GM23248 (cell line): ENCODE data around the gene SLX4IP. TPM values are rescaled to one million over a fixed set of nuclear protein-coding genes. Genes with fewer than 3 reads are reported as not detected.

Source experiments
- DNase-seq: peaks from one replicate; pipeline ENCODE4 v3.0.0-alpha.2; 2015
- H2AFZ ChIP-seq: fragments of 200-600 bp; sonication (generic); 2 replicates; pipeline ENCODE4 v1.6.1; 2016; ENCODE audit warnings: antibody characterized with exemption
- H3F3A ChIP-seq: fragments of 200-600 bp; sonication (generic); 2 replicates; pipeline ENCODE4 v1.6.1; 2016; ENCODE audit warnings: mild to moderate bottlenecking, antibody characterized with exemption, mixed run types; ENCODE audit not compliant: insufficient read depth
- H3K27ac ChIP-seq: fragments of 200-600 bp; sonication (generic); 2 replicates; pipeline ENCODE4 v1.5.1; 2016; ENCODE audit warnings: mild to moderate bottlenecking
- H3K27me3 ChIP-seq: fragments of 200-600 bp; sonication (generic); replicated peaks from 2 replicates; pipeline ENCODE4 v1.6.1; 2016; ENCODE audit warnings: mild to moderate bottlenecking; ENCODE audit not compliant: insufficient read depth
- H3K36me3 ChIP-seq: fragments of 200-600 bp; sonication (generic); 2 replicates; pipeline ENCODE4 v1.6.1; 2016; ENCODE audit warnings: low read depth, mild to moderate bottlenecking
- H3K4me1 ChIP-seq: fragments of 200-600 bp; sonication (generic); 2 replicates; pipeline ENCODE4 v1.6.1; 2016; ENCODE audit warnings: mild to moderate bottlenecking; ENCODE audit not compliant: insufficient read depth
- H3K4me2 ChIP-seq: fragments of 200-600 bp; sonication (generic); one replicate; pipeline ENCODE4 v1.6.1; 2016; ENCODE audit warnings: mild to moderate bottlenecking; ENCODE audit not compliant: unreplicated experiment
- H3K4me3 ChIP-seq: fragments of 200-600 bp; sonication (generic); 2 replicates; pipeline ENCODE4 v1.5.1; 2016; ENCODE audit warnings: mild to moderate bottlenecking
- H3K79me2 ChIP-seq: fragments of 200-600 bp; sonication (generic); 2 replicates; pipeline ENCODE4 v1.6.1; 2016; ENCODE audit warnings: mild to moderate bottlenecking; ENCODE audit not compliant: insufficient read depth
- H3K9ac ChIP-seq: fragments of 200-600 bp; sonication (generic); 2 replicates; pipeline ENCODE4 v1.6.1; 2016; ENCODE audit warnings: mild to moderate bottlenecking
- H3K9me2 ChIP-seq: fragments of 200-600 bp; sonication (generic); 2 replicates; pipeline ENCODE4 v1.6.1; 2016; ENCODE audit warnings: mixed run types, mild to moderate bottlenecking, moderate library complexity; ENCODE audit not compliant: insufficient read depth
- H3K9me3 ChIP-seq: fragments of 200-600 bp; sonication (generic); one replicate; pipeline ENCODE4 v1.6.1; 2017; ENCODE audit warnings: low read depth
- H4K20me1 ChIP-seq: fragments of 200-600 bp; sonication (generic); 2 replicates; pipeline ENCODE4 v1.6.0; 2016; ENCODE audit not compliant: insufficient read depth
- EZH2 ChIP-seq: fragments of 200-600 bp; sonication (generic); IDR thresholded peaks from 2 replicates; pipeline ENCODE4 v1.6.1; 2018; ENCODE audit warnings: antibody characterized with exemption, mild to moderate bottlenecking; ENCODE audit not compliant: insufficient read depth, poor library complexity, severe bottlenecking
- EZH2phosphoT487 ChIP-seq: fragments of 200-600 bp; sonication (generic); IDR thresholded peaks from 2 replicates; pipeline ENCODE4 v1.6.1; 2018; ENCODE audit warnings: antibody characterized with exemption, moderate library complexity, mild to moderate bottlenecking, low read depth; ENCODE audit not compliant: insufficient read depth
- WGBS, 2 experiments: methylation state at CpG; one replicate each; pipeline ENCODE4 v1.1.6; 2015 to 2017; ENCODE audit warnings: low lambda C conversion rate in 2 of 2, low coverage in 1 of 2; ENCODE audit errors: missing lambda C conversion rate in 2 of 2; 5-methylcytosine and 5-hydroxymethylcytosine counted together
- in situ Hi-C: fragments of 300-500 bp; cut with MboI; formaldehyde crosslinking; loops from 2 replicates; pipeline ENCODE4 v1.15.0; 2020
- polyA plus RNA-seq: library from polyadenylated mRNA; unstranded; fragments of >200 nt; fragmentation: Nextera tagmentation; extraction: Ambion mirVana; gene quantifications from 2 replicates; pipeline ENCODE4 v1.2.1, GENCODE V29; 2016
- total RNA-seq: library from RNA; depleted of rRNA; stranded (reverse); fragments of >200 nt; shearing (Covaris generic); gene quantifications from 2 replicates; pipeline ENCODE4 v1.2.3, GENCODE V29; 2014

The SLX4IP gene
- total and polyA plus RNA-seq, 2 experiments from 2014 or later, result 3.7 to 3.9 TPM

DNA sequence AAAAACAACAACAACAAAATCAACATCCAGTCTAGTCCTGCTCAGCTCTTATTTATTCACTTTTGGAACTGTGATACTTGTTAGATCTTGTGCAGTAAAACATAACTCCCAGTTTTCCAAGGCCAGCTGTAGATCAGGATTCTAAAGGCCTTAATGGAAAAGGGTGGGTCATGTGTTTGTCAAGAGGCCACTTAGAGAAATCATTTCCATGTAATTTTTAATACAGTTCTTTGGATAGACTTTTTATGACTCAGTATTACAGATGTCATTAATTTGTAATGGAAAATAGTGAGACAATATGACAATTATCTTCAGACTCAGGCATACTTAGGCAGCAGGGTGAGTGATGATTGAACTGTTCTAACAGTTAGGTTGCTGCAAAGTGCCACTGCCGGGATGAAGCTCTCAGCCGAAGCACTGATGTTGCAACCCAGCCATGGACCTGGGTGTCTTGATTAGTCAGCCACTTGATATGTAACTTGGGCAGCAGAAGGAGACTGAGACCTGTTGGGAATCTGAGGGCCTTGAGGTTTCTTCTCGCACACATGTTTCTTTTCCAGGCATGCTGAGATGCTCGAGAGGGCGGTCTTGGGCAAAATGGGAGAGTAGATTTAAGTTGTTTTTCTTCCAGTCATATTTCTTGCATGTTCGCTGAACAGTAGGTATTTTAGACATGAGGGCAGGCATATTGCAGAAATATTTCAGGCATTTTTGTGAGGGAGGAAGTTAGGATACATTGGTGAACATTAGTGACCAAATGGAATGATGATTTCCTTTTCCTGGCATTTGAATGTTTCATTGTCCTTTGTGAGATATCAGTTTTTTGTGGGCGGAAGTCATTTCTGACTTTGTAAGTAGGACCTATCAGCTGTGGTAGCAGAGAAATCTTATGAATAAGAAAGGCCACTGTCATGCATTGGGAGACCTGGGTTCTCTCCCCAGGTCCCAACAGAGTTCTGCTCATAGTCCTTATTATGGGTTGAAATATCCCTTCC lies 52.3 kb downstream of the SLX4IP start:
- no peaks in the 10 kb centered on the region for H3K27me3 ChIP-seq
- no peak overlapping the region for H3K4me2 ChIP-seq
- no peak overlapping the region for H2AFZ ChIP-seq
- 51 to 57% methylated on average over 7 of the region's 7 CpGs for WGBS, 2 experiments
- no peak for TF ChIP-seq EZH2
- peaks cover 6% of the 10 kb centered on the region; the same call in 1 of the 2 replicates for H3K4me1 ChIP-seq
- H3K79me2 ChIP-seq, result no peaks in the 10 kb centered on the region
- H3K4me3 ChIP-seq, result no peak overlapping the region
- in situ Hi-C loops, result no loop called here
- H3K27ac ChIP-seq, result peak overlapping the region; percentile 4; the same call in 1 of the 2 replicates
- no peaks in the 10 kb centered on the region for H3K9me2 ChIP-seq
- peaks cover 23% of the 10 kb centered on the region for H3F3A ChIP-seq
- peak; percentile 61 for DNase-seq
- H3K9me3 ChIP-seq, result no peaks in the 10 kb centered on the region
- H4K20me1 ChIP-seq, result no peaks in the 10 kb centered on the region
- no peaks in the 10 kb centered on the region for H3K36me3 ChIP-seq
- no peak overlapping the region for H3K9ac ChIP-seq

DNA sequence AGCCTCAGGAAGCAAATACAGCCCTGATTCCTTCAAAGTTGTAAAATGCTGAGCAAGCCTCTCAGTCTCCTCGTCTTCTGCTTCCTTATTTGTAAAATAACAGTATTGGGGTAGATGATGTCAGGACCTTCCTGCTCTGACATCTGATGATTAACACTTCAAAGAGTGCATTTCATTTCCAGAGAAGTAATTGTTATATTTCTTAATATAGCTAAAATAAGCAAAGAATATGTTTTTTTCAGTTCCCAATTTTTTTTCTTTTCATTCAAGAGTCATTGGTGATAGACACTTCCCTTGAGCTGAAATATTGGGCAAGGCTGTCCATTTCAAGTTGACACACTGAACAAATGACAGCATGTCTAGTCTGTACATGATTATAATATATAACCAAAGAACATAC lies 53.4 kb downstream of the SLX4IP start:
- Histone ChIP-seq H3K27me3 (no peaks in the 10 kb centered on the region), H2AFZ (no peak overlapping the region), H3K9me3 (no peaks in the 10 kb centered on the region), H3K27ac (no peak overlapping the region), H3K9ac (no peak overlapping the region), H3K79me2 (no peaks in the 10 kb centered on the region), H3K4me2 (no peak overlapping the region), H3F3A (peaks cover 23% of the 10 kb centered on the region), H3K4me3 (no peak overlapping the region), H3K9me2 (no peaks in the 10 kb centered on the region), H4K20me1 (no peaks in the 10 kb centered on the region), H3K4me1 (peaks cover 9% of the 10 kb centered on the region; the same call in 1 of the 2 replicates), H3K36me3 (no peaks in the 10 kb centered on the region)
- TF ChIP-seq EZH2 (no peak), EZH2phosphoT487 (no peak)
- DNase-seq, result no peak
- 96 to 97% methylated on average over 1 of the region's 1 CpG for WGBS, 2 experiments
- in situ Hi-C loops, result no loop called here

DNA sequence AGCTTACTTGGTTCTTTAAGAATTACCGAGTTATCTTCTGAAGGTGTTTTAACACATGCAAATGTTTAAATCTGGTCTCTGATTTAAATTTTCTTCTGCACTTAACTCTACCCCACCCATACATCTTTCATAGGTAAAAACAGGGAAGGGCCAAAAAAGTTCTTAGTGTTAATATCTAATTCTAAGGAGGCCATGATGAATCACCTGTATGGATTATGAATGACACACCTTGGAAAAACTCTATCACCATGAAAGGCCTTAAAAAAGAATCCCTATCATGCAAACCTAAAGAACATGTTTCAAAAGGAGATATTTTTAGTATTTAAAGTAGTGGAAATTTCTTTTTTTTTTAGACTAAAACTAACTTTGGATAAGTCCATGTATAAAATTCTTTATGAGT lies 54.7 kb downstream of the SLX4IP start:
- Histone ChIP-seq H4K20me1 (no peaks in the 10 kb centered on the region), H3K27ac (no peak overlapping the region), H3F3A (peaks cover 23% of the 10 kb centered on the region), H3K9me3 (no peaks in the 10 kb centered on the region), H3K4me2 (no peak overlapping the region), H3K9me2 (no peaks in the 10 kb centered on the region), H3K9ac (no peak overlapping the region), H3K79me2 (no peaks in the 10 kb centered on the region), H2AFZ (no peak overlapping the region), H3K36me3 (no peaks in the 10 kb centered on the region), H3K4me3 (no peak overlapping the region), H3K27me3 (no peaks in the 10 kb centered on the region), H3K4me1 (peaks cover 9% of the 10 kb centered on the region; the same call in 1 of the 2 replicates)
- TF ChIP-seq EZH2phosphoT487 (no peak), EZH2 (no peak)
- WGBS, 2 experiments, result 100% methylated on average over 1 of the region's 1 CpG
- DNase-seq, result no peak
- in situ Hi-C loops, result no loop called here

DNA sequence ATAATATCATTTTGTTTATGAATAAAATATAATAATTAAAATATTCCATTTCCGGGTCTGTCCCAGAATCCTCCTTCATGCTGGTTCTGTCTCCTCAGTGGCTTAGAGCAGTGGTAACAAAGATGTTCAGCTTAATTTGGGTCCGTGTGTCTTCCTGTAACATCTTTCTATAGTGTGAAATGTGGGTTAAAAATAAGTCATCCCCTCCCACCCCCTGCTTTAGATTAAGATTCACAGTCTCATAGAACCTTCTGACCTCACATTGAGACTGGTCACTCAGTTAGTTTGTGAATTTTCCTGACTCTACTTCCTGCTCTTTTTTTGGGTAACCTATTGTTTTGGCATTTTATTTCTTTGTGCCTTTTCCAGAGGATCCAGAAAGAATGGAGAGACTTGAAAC lies 55.2 kb downstream of the SLX4IP start:
- DNase-seq, result no peak
- Histone ChIP-seq H3K4me2 (no peak overlapping the region), H3K4me3 (no peak overlapping the region), H3K79me2 (no peaks in the 10 kb centered on the region), H3F3A (peaks cover 23% of the 10 kb centered on the region), H3K4me1 (peaks cover 9% of the 10 kb centered on the region; the same call in 1 of the 2 replicates), H3K9ac (no peak overlapping the region), H4K20me1 (no peaks in the 10 kb centered on the region), H3K36me3 (no peaks in the 10 kb centered on the region), H3K9me3 (no peaks in the 10 kb centered on the region), H2AFZ (no peak overlapping the region), H3K27ac (no peak overlapping the region), H3K27me3 (no peaks in the 10 kb centered on the region), H3K9me2 (no peaks in the 10 kb centered on the region)
- TF ChIP-seq EZH2 (no peak), EZH2phosphoT487 (no peak)
- in situ Hi-C loops, result no loop called here
- WGBS, 2 experiments, result 75 to 86% methylated on average over 2 of the region's 2 CpGs
